HG02571 (cell line): ENCODE results near the gene AGBL2.
"Not testable (repeated sequence)": the region's sequence is repeated elsewhere in the genome, so short reads cannot be mapped to it uniquely, and the experiment has no call there.

ENCODE experiments used
- ATAC-seq: cut with Tn5 transposase; IDR thresholded peaks from one replicate; pipeline ENCODE4 v1.9.1; 2021; ENCODE audit warnings: mild to moderate bottlenecking, moderate library complexity; ENCODE audit not compliant: unreplicated experiment

AGBL2 gene

GRCh38 chr11:47640506-47640905 lies 74.7 kb downstream of the AGBL2 start:
- not testable (repeated sequence) for ATAC-seq

GRCh38 chr11:47636331-47636730 lies 78.8 kb downstream of the AGBL2 start:
- not testable (repeated sequence) for ATAC-seq

- ATAC-seq: no peak
Observed at GRCh38 chr11:47631473-47631872, 83.7 kb downstream of the AGBL2 start.

DNA sequence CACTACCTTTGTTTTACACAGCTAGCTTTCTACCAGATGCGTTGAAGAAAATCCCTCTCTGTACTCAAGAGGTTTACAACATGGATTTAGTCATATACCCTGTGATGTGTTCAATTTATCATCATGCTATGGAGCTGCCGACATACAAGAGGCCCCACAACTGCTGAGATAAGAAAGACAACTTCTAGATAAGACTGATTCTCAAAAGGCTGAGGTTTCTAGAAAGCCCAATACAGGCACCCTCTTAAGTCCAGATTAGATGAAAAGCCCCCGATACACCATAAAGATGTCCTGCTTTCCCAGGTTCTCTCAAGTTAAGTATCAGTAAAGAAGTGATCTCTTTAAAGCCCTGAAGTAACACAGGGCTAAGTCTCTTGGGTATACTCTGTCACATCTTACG lies 87.1 kb downstream of the AGBL2 start:
- ATAC-seq: no peak

DNA sequence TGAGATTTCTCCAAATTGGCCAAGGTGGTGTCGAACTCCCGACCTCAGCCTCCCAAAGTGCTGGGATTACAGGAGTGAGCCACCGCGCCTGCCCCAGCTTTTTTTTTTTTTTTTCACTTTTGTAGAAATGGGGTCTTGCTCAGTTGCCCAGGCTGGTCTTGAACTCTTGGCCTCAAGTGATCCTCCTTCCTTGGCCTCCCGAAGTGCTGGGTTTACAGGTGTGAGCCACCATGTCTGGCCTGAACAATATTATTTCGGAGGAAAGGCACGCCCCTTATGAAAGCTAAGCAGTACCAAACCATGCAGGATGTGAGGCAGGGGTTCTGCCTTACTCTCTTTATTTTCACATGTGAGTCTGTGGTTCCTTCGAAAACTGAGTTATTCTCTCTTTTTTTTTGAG lies 88.9 kb downstream of the AGBL2 start:
- no peak for ATAC-seq

DNA sequence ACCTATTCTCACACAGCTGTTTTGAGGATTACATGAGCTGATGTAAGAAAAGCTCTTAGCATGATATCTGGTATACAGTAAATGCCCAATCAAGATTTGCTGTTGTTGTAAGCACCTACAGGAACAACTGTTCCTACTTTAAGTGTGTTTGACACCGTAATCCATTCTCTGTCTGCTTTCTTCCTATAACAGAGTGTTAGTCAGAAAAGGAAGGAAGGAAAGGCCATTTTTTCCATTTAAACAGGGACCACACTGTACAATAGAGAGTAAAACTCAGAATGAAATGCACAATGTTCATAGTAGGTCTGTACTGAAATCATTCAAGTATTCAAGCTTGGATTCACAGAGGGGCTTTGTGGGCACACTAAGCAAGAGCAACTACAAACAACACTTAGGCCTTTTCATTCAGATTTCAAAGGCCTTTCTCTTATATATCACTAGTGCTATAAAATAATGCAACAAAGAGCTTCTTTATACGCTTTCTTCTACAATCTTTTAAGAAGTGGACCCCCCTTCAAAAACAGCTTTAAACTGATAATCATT lies 94.3 kb downstream of the AGBL2 start:
- no peak for ATAC-seq

DNA sequence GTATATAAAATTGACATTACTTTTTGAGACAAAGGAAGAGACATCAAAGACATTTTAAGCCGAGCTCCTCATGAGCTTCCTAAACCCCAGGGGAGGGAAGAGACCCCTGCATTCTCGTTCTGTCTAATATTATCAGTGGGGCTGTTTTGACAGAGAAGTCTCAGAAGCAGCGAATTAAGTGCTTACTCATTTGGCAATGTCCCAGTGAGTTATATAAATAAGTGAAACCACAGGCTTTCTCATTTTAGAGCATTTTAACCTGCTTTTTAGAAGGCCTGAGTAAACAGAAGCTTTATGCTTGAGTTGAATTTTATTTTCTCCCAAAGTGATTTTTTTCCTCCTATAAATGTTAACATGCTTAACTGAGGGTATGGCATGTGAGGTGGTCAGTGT lies 97.8 kb downstream of the AGBL2 start:
- ATAC-seq: no peak

GRCh38 chr11:47616726-47617416 lies 98.3 kb downstream of the AGBL2 start:
- ATAC-seq: no peak

- no peak for ATAC-seq
Observed at GRCh38 chr11:47615249-47615648, 99.9 kb downstream of the AGBL2 start.

- no peak for ATAC-seq
Observed at GRCh38 chr11:47611348-47611794, 103.8 kb downstream of the AGBL2 start.

- ATAC-seq: no peak
Observed at GRCh38 chr11:47609675-47610074, 105.5 kb downstream of the AGBL2 start.
